Breast epithelium (tissue), 3 donors: ENCODE data around the gene UGT1A8.

Experiments used
- CTCF ChIP-seq, 3 donors: fragments of 450-650 bp; IDR thresholded peaks; one replicate each; pipeline ENCODE4 v1.5.1; 2016 to 2017; ENCODE audit warnings: antibody characterized with exemption in 3 of 3, mild to moderate bottlenecking in 3 of 3, moderate library complexity in 3 of 3
- POLR2A ChIP-seq: fragments of 450-650 bp; IDR thresholded peaks from one replicate; pipeline ENCODE4 v1.6.1; 2016; ENCODE audit warnings: antibody characterized with exemption, mild to moderate bottlenecking, moderate library complexity
- POLR2AphosphoS5 ChIP-seq, 3 donors: sonication (generic); formaldehyde crosslinking; IDR thresholded peaks; one replicate each; pipeline ENCODE4 v1.6.1; 2017; ENCODE audit warnings: antibody characterized with exemption in 3 of 3

- no peak for TF ChIP-seq CTCF (IDR thresholded peaks at IDR 0.05)
- no peak for TF ChIP-seq POLR2A
- TF ChIP-seq POLR2AphosphoS5 (IDR thresholded peaks at IDR 0.05): no peak
Observed at GRCh38 chr2:233756429-233757081, 139.1 kb downstream of the UGT1A8 start.
